GM12892 (cell line): ENCODE measurements around the gene KRT85.

Experiments
- POLR2A ChIP-seq: IDR thresholded peaks from 2 replicates; pipeline ENCODE4 v1.6.1; 2011; ENCODE audit warnings: low read depth, low read length, control low read depth
- POLR2AphosphoS5 ChIP-seq: IDR thresholded peaks from 2 replicates; pipeline ENCODE4 v1.6.1; 2011; ENCODE audit warnings: low read depth, low read length, control low read depth

- no peak for TF ChIP-seq POLR2A
- no peak for TF ChIP-seq POLR2AphosphoS5
Observed at GRCh38 chr12:52338241-52338960, 28.9 kb downstream of the KRT85 start.
